H1 (cell line): ENCODE measurements around the gene RCSD1. TPM values are rescaled to one million over a fixed set of nuclear protein-coding genes. Genes with fewer than 3 reads are reported as not detected.

Source experiments
- CTCF ChIA-PET: fragments of 300-600 bp; sonication (Branson Sonifier 250); formaldehyde crosslinking; loops from one replicate; lab custom pipeline; 2021; ENCODE audit not compliant: partially characterized antibody; lab: Charles Lee
- POLR2A ChIA-PET: fragments of 300-600 bp; sonication (Branson Sonifier 250); formaldehyde crosslinking; loops from one replicate; lab custom pipeline; 2021; ENCODE audit warnings: inconsistent platforms; ENCODE audit not compliant: partially characterized antibody; lab: Charles Lee
- DNase-seq, 2 experiments: peaks; one replicate each; pipeline versions ENCODE4 v3.0.0 to v3.0.0-alpha.2; 2010 to 2022; ENCODE audit warnings: low spot score in 2 of 2, low read depth in 1 of 2, mixed read lengths in 1 of 2
- FAIRE-seq: peaks from 2 replicates; lab custom pipeline; 2011; peaks lifted over from hg19 to GRCh38; lab: Jason Lieb, UNC
- H2AFZ ChIP-seq: 2 replicates; pipeline ENCODE4 v1.8.1; 2012; ENCODE audit warnings: low read length, inconsistent platforms
- H2AK5ac ChIP-seq: 2 replicates; pipeline ENCODE4 v1.6.1; 2013; ENCODE audit warnings: low read depth, low read length
- H2BK120ac ChIP-seq: replicated peaks from 2 replicates; pipeline ENCODE3; 2013; ENCODE audit warnings: low read depth, low read length, inconsistent platforms
- H2BK12ac ChIP-seq: 2 replicates; pipeline ENCODE4 v1.6.1; 2013; ENCODE audit warnings: low read depth, low read length
- H2BK15ac ChIP-seq: 2 replicates; pipeline ENCODE4 v1.6.1; 2013; ENCODE audit warnings: low read length
- H2BK20ac ChIP-seq: 2 replicates; pipeline ENCODE4 v1.6.1; 2013; ENCODE audit warnings: low read length
- H2BK5ac ChIP-seq: 2 replicates; pipeline ENCODE4 v1.6.1; 2013; ENCODE audit warnings: low read depth, low read length
- H3K14ac ChIP-seq: 2 replicates; pipeline ENCODE4 v1.6.1; 2013; ENCODE audit warnings: inconsistent platforms; ENCODE audit not compliant: insufficient read length
- H3K18ac ChIP-seq: 2 replicates; pipeline ENCODE4 v1.6.1; 2013; ENCODE audit warnings: low read length; ENCODE audit errors: extremely low read depth
- H3K23ac ChIP-seq: 2 replicates; pipeline ENCODE4 v1.6.1; 2013; ENCODE audit warnings: inconsistent platforms; ENCODE audit not compliant: insufficient read length
- H3K23me2 ChIP-seq: 2 replicates; pipeline ENCODE4 v1.6.1; 2013; ENCODE audit warnings: low read depth, low read length
- H3K27ac ChIP-seq: 2 replicates; pipeline ENCODE4 v1.6.1; 2011; ENCODE audit warnings: low read depth, low read length, inconsistent platforms
- H3K27me3 ChIP-seq, 4 experiments: replicated peaks in 1 of 4; 1 replicate in 1 of 4; 2 replicates in 3 of 4; pipeline versions ENCODE4 v1.6.1 to v1.8.1; 2011 to 2013; ENCODE audit warnings: low read length in 3 of 4, mild to moderate bottlenecking in 3 of 4, inconsistent platforms in 2 of 4, mixed read lengths in 2 of 4, moderate library complexity in 1 of 4; ENCODE audit not compliant: control insufficient read depth in 3 of 4, insufficient read depth in 3 of 4; ENCODE audit errors: extremely low read depth in 1 of 4
- H3K36me3 ChIP-seq, 4 experiments: 2 replicates each; pipeline versions ENCODE4 v1.6.1 to v1.8.1; 2011 to 2013; ENCODE audit warnings: mild to moderate bottlenecking in 4 of 4, low read length in 3 of 4, moderate library complexity in 2 of 4, control low read depth in 1 of 4, inconsistent platforms in 1 of 4; ENCODE audit not compliant: insufficient read depth in 4 of 4, control insufficient read depth in 2 of 4
- H3K4ac ChIP-seq: replicated peaks from 2 replicates; pipeline ENCODE3; 2013; ENCODE audit warnings: low read length, low read depth, mixed read lengths, inconsistent platforms; ENCODE audit not compliant: insufficient read length
- H3K4me1 ChIP-seq, 4 experiments: replicated peaks in 1 of 4; 1 replicate in 1 of 4; 2 replicates in 3 of 4; pipeline versions ENCODE4 v1.6.1 to v1.8.1; 2011 to 2013; ENCODE audit warnings: low read length in 3 of 4, inconsistent platforms in 2 of 4, mixed read lengths in 1 of 4; ENCODE audit not compliant: insufficient read depth in 4 of 4, control insufficient read depth in 3 of 4
- H3K4me2 ChIP-seq, 2 experiments: 2 replicates each; pipeline versions ENCODE4 v1.6.1 to v1.8.1; 2011 to 2013; ENCODE audit warnings: low read depth in 2 of 2, low read length in 2 of 2, control low read depth in 1 of 2, inconsistent platforms in 1 of 2, mild to moderate bottlenecking in 1 of 2; ENCODE audit not compliant: insufficient read depth in 1 of 2
- H3K4me3 ChIP-seq, 4 experiments: fragments of 200-600, 300-600 bp in 1 of 4; sonication (generic), shearing (Covaris generic), sonication (Bioruptor Twin) in 1 of 4; 2 replicates each; pipeline versions ENCODE4 v1.5.1 to v1.8.1; 2011 to 2016; ENCODE audit warnings: low read length in 4 of 4, low read depth in 3 of 4, control low read depth in 2 of 4, inconsistent platforms in 2 of 4, mild to moderate bottlenecking in 2 of 4, mixed read lengths in 1 of 4, moderate library complexity in 1 of 4; ENCODE audit not compliant: insufficient read depth in 2 of 4; ENCODE audit errors: extremely low read depth in 1 of 4
- H3K56ac ChIP-seq: replicated peaks from 2 replicates; pipeline ENCODE3; 2013; ENCODE audit warnings: low read depth, mild to moderate bottlenecking, mixed read lengths, low read length, inconsistent platforms; ENCODE audit not compliant: insufficient read length
- H3K79me1 ChIP-seq: 2 replicates; pipeline ENCODE4 v1.6.1; 2013; ENCODE audit warnings: low read depth, low read length, control low read depth
- H3K79me2 ChIP-seq, 2 experiments: 2 replicates each; pipeline versions ENCODE4 v1.6.1 to v1.8.1; 2012 to 2013; ENCODE audit warnings: low read length in 2 of 2, mild to moderate bottlenecking in 2 of 2, inconsistent platforms in 1 of 2; ENCODE audit not compliant: insufficient read depth in 2 of 2, control insufficient read depth in 1 of 2
- H3K9ac ChIP-seq, 4 experiments: replicated peaks in 1 of 4; 1 replicate in 1 of 4; 2 replicates in 3 of 4; pipeline versions ENCODE4 v1.6.1 to v1.8.1; 2011 to 2013; ENCODE audit warnings: low read depth in 3 of 4, low read length in 3 of 4, control low read depth in 2 of 4, mild to moderate bottlenecking in 2 of 4, moderate library complexity in 2 of 4, inconsistent platforms in 1 of 4; ENCODE audit errors: extremely low read depth in 1 of 4
- H3K9me3 ChIP-seq, 2 experiments: 2 replicates each; pipeline versions ENCODE4 v1.6.1 to v1.8.1; 2012 to 2013; ENCODE audit warnings: mild to moderate bottlenecking in 2 of 2, moderate library complexity in 2 of 2, control low read depth in 1 of 2, inconsistent platforms in 1 of 2, low read depth in 1 of 2, low read length in 1 of 2, mixed read lengths in 1 of 2; ENCODE audit not compliant: insufficient read depth in 2 of 2
- H4K20me1 ChIP-seq, 2 experiments: replicated peaks in 1 of 2; 2 replicates each; pipeline versions ENCODE3 to v1.8.1; 2011 to 2013; ENCODE audit warnings: inconsistent platforms in 2 of 2, low read length in 2 of 2, mild to moderate bottlenecking in 1 of 2; ENCODE audit not compliant: insufficient read depth in 2 of 2, control insufficient read depth in 1 of 2
- H4K5ac ChIP-seq: 2 replicates; pipeline ENCODE4 v1.6.1; 2013; ENCODE audit warnings: low read length, low read depth, mixed read lengths, inconsistent platforms; ENCODE audit not compliant: insufficient read length
- H4K8ac ChIP-seq: 2 replicates; pipeline ENCODE4 v1.8.0; 2013; ENCODE audit warnings: mild to moderate bottlenecking, moderate library complexity, low read length, inconsistent platforms; ENCODE audit not compliant: insufficient read depth; ENCODE audit errors: extremely low read depth
- H4K91ac ChIP-seq: replicated peaks from 2 replicates; pipeline ENCODE3; 2013; ENCODE audit warnings: low read length, mixed read lengths, inconsistent platforms; ENCODE audit not compliant: insufficient read length
- CBX8 ChIP-seq: fragments of 300-800, 300-1000 bp; sonication (generic); IDR thresholded peaks from 2 replicates; pipeline ENCODE4 v1.7.1; 2016; ENCODE audit warnings: low read depth, low read length, borderline replicate concordance
- CHD2 ChIP-seq: IDR thresholded peaks from 2 replicates; pipeline ENCODE4 v1.6.1; 2012; ENCODE audit warnings: low read length, improper control_type of control experiment
- CTBP2 ChIP-seq: IDR thresholded peaks from 2 replicates; pipeline ENCODE4 v1.7.0; 2011; ENCODE audit warnings: borderline replicate concordance, mild to moderate bottlenecking, moderate library complexity, mixed read lengths, low read length; ENCODE audit not compliant: insufficient read depth, insufficient read length
- SIN3A ChIP-seq, 2 experiments: IDR thresholded peaks in 1 of 2; conservative IDR thresholded peaks in 1 of 2; 2 replicates each; pipeline ENCODE4 v1.6.1; 2011 to 2012; ENCODE audit warnings: low read length in 2 of 2, improper control_type of control experiment in 1 of 2, low read depth in 1 of 2, mild to moderate bottlenecking in 1 of 2
- SIX5 ChIP-seq: IDR thresholded peaks from 2 replicates; pipeline ENCODE4 v1.6.1; 2011; ENCODE audit warnings: mild to moderate bottlenecking, low read depth, low read length
- SRF ChIP-seq: IDR thresholded peaks from 2 replicates; pipeline ENCODE4 v1.6.1; 2011; ENCODE audit warnings: mild to moderate bottlenecking, low read depth, low read length, moderate library complexity
- SUZ12 ChIP-seq: fragments of 200-600 bp; sonication (generic); IDR thresholded peaks from 2 replicates; pipeline ENCODE4 v1.6.1; 2012; ENCODE audit warnings: mild to moderate bottlenecking, inconsistent platforms, low read length, moderate library complexity, mixed read lengths
- WGBS, 2 experiments: shearing (Covaris generic) in 1 of 2; methylation state at CpG; one replicate each; pipeline versions ENCODE4 v1.1.6 to v1.1.7; 2013 to 2015; ENCODE audit warnings: low lambda C conversion rate in 2 of 2, mixed read lengths in 2 of 2, inconsistent platforms in 1 of 2, low coverage in 1 of 2, missing lambda C conversion rate in 1 of 2; ENCODE audit not compliant: insufficient replicate concordance in 2 of 2, insufficient coverage in 1 of 2, insufficient read length in 1 of 2; ENCODE audit errors: extremely low coverage in 1 of 2, missing lambda C conversion rate in 1 of 2; 5-methylcytosine and 5-hydroxymethylcytosine counted together
- polyA plus RNA-seq, 7 experiments: library from polyadenylated mRNA; depleted of rRNA in 3 of 7; stranded (reverse) in 5 of 7; unstranded in 2 of 7; fragments of >200 nt in 5 of 7; fragments of 200-250 nt in 2 of 7; gene quantifications; 1 replicate in 5 of 7; 2 replicates in 1 of 7; 4 replicates in 1 of 7; pipeline versions ENCODE4 v1.2.1 to v1.2.3, GENCODE V29; 2011 to 2013; ENCODE audit warnings: missing spikeins in 2 of 7, mixed read lengths in 2 of 7
- total RNA-seq: library from RNA; stranded (reverse); fragmentation: NEBNext Ultra II Directional; extraction: Animal tissue kit (Norgen Biotek cat#: 25700); gene quantifications from 2 replicates; pipeline ENCODE4 v1.2.1, GENCODE V29; 2021
- TF ChIP-seq, protein P1 (sequence below): IDR thresholded peaks from 2 replicates; pipeline ENCODE4 v1.6.1; 2011; ENCODE audit warnings: low read depth, mild to moderate bottlenecking, low read length; ENCODE audit not compliant: insufficient read depth

Gene RCSD1
- total and polyA plus RNA-seq, 2 of the 8 experiments (the other 6 are each of a cell fraction or from before 2014, with no cell fraction given), result 0.47 to 0.69 TPM

GRCh38 chr1:167588361-167588760, 41.7 kb upstream of the RCSD1 start:
- Histone ChIP-seq H3K14ac (no peak overlapping the region), H3K4me3 (no peak overlapping the region), H3K9me3 (no peaks in the 10 kb centered on the region), H4K8ac (no peak overlapping the region), H3K18ac (no peak overlapping the region), H3K4me2 (no peak overlapping the region), H4K91ac (no peak overlapping the region), H3K27ac (no peak overlapping the region), H4K20me1 (no peaks in the 10 kb centered on the region), H3K36me3 (no peaks in the 10 kb centered on the region), H3K79me2 (no peaks in the 10 kb centered on the region), H3K9ac (no peak overlapping the region), H2BK5ac (no peak overlapping the region), H4K5ac (no peak overlapping the region), H2BK15ac (no peak overlapping the region), H2AK5ac (no peak overlapping the region), H2BK12ac (no peak overlapping the region), H3K56ac (no peak overlapping the region), H3K23ac (no peak overlapping the region), H2BK120ac (no peak overlapping the region), H3K4ac (no peak overlapping the region), H3K79me1 (no peaks in the 10 kb centered on the region), H3K23me2 (no peaks in the 10 kb centered on the region), H3K27me3 (no peaks in the 10 kb centered on the region), H2BK20ac (no peak overlapping the region), H3K4me1 (no peaks in the 10 kb centered on the region), H2AFZ (no peak overlapping the region)
- FAIRE-seq (no peak), DNase-seq (no peak)
- 81% methylated on average over 2 of the region's 2 CpGs; no CpG with 5 or more reads in 1 of the 2 experiments for WGBS, 2 experiments
- ChIA-PET POLR2A (interaction anchor here (0.9 kb wide), 1 partner anchor 12 kb away, joined by 5 read pairs; no protein-coding TSS in a partner anchor), CTCF (interaction anchor here (1.0 to 2.2 kb wide), 6 partner anchors 9 to 222 kb away, joined by 3 to 12 read pairs (median 4); no protein-coding TSS in a partner anchor)
- TF ChIP-seq SIN3A (conservative IDR thresholded peaks at IDR 0.05 in 1 of 2, IDR thresholded peaks at IDR 0.05 in 1 of 2; ENCODE audit: low read depth in 1 of 2, low read length in 2 of 2) (no peak), SUZ12 (no peak), CTBP2 (no peak), CBX8 (no peak), SIX5 (no peak), SRF (no peak), CHD2 (no peak)
- TF ChIP-seq, protein P1, sequence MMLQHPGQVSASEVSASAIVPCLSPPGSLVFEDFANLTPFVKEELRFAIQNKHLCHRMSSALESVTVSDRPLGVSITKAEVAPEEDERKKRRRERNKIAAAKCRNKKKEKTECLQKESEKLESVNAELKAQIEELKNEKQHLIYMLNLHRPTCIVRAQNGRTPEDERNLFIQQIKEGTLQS, result no peak
